B cell (primary cell): ENCODE measurements around the gene EEF1E1. TPM values are rescaled to one million over a fixed set of nuclear protein-coding genes. Genes with fewer than 3 reads are reported as not detected.

Experiments used
- ATAC-seq: fragments of 200-7000 bp; cut with Tn5 transposase; one replicate; pipeline ENCODE4 v1.10.0; 2021; ENCODE audit warnings: low read depth, mild to moderate bottlenecking, moderate number of reproducible peaks, moderate library complexity
- CTCF ChIA-PET: fragments of 350-600 bp; sonication (Branson Sonifier 250); formaldehyde crosslinking; loops from one replicate; lab custom pipeline; 2021; ENCODE audit warnings: antibody characterized with exemption, inconsistent platforms; lab: Charles Lee
- POLR2A ChIA-PET: fragments of 350-600 bp; sonication (Branson Sonifier 250); formaldehyde crosslinking; loops from one replicate; lab custom pipeline; 2021; ENCODE audit warnings: antibody characterized with exemption; lab: Charles Lee
- DNase-seq: peaks from one replicate; pipeline ENCODE4 v3.0.0; 2013
- H2AFZ ChIP-seq: 2 replicates; pipeline ENCODE4 v1.6.1; 2012; ENCODE audit warnings: mild to moderate bottlenecking, low read depth, low read length; ENCODE audit not compliant: insufficient read depth, poor library complexity, severe bottlenecking
- H3K27ac ChIP-seq, 2 donors: 1 replicate in 1 of 2; 2 replicates in 1 of 2; pipeline ENCODE4 v1.5.1; 2012 to 2013; ENCODE audit warnings: low read length in 2 of 2, mild to moderate bottlenecking in 2 of 2, moderate library complexity in 1 of 2
- H3K27me3 ChIP-seq, 4 experiments: fragments of 200-600 bp in 1 of 4; sonication (generic) in 1 of 4; replicated peaks in 1 of 4; 1 replicate in 2 of 4; 2 replicates in 2 of 4; pipeline versions ENCODE4 v1.6.1 to v1.7.0; 2013 to 2016; ENCODE audit warnings: low read length in 3 of 4, mild to moderate bottlenecking in 2 of 4, mixed read lengths in 1 of 4, moderate library complexity in 1 of 4; ENCODE audit not compliant: insufficient read depth in 4 of 4, control insufficient read depth in 3 of 4; ENCODE audit errors: control extremely low read depth in 1 of 4
- H3K36me3 ChIP-seq, 2 experiments: replicated peaks in 1 of 2; 1 replicate in 1 of 2; 2 replicates in 1 of 2; pipeline versions ENCODE4 v1.6.1 to v1.7.1; 2013; ENCODE audit warnings: low read length in 1 of 2; ENCODE audit not compliant: insufficient read depth in 2 of 2, control insufficient read depth in 1 of 2; ENCODE audit errors: control extremely low read depth in 1 of 2, extremely low read depth in 1 of 2
- H3K4me1 ChIP-seq, 2 donors: fragments of 200-600 bp in 1 of 2; sonication (generic) in 1 of 2; 1 replicate in 1 of 2; 2 replicates in 1 of 2; pipeline versions ENCODE4 v1.5.1 to v1.6.1; 2013 to 2017; ENCODE audit warnings: low read length in 2 of 2; ENCODE audit not compliant: control insufficient read depth in 2 of 2, insufficient read depth in 2 of 2
- H3K4me2 ChIP-seq: replicated peaks from 2 replicates; pipeline ENCODE3; 2012; ENCODE audit warnings: mild to moderate bottlenecking, low read depth, low read length; ENCODE audit not compliant: poor library complexity, severe bottlenecking
- H3K4me3 ChIP-seq, 5 experiments: fragments of 200-600 bp in 1 of 5; sonication (generic) in 1 of 5; 1 replicate in 3 of 5; 2 replicates in 2 of 5; pipeline versions ENCODE4 v1.5.1 to v1.7.0; 2011 to 2016; ENCODE audit warnings: low read length in 4 of 5, mild to moderate bottlenecking in 4 of 5, low read depth in 2 of 5, control low read depth in 1 of 5, moderate library complexity in 1 of 5; ENCODE audit not compliant: insufficient read depth in 1 of 5; ENCODE audit errors: control extremely low read depth in 1 of 5, extremely low read depth in 1 of 5
- H3K79me2 ChIP-seq: fragments of 200-600 bp; sonication (generic); one replicate; pipeline ENCODE4 v1.6.0; 2016; ENCODE audit warnings: low read length; ENCODE audit not compliant: control insufficient read depth, insufficient read depth
- H3K9ac ChIP-seq: fragments of 200-600 bp; sonication (generic); 2 replicates; pipeline ENCODE4 v1.6.1; 2017; ENCODE audit warnings: mild to moderate bottlenecking, low read length, moderate library complexity
- H3K9me3 ChIP-seq, 3 donors: one replicate each; pipeline versions ENCODE4 v1.6.1 to v1.7.1; 2013; ENCODE audit warnings: low read length in 2 of 3; ENCODE audit not compliant: control insufficient read depth in 2 of 3, insufficient read depth in 1 of 3; ENCODE audit errors: control extremely low read depth in 1 of 3
- H4K20me1 ChIP-seq: 2 replicates; pipeline ENCODE4 v1.6.0; 2012; ENCODE audit warnings: mild to moderate bottlenecking, low read length; ENCODE audit not compliant: insufficient read depth, control insufficient read depth, poor library complexity, severe bottlenecking
- H3K27ac Mint-ChIP-seq: one replicate; pipeline ENCODE4 v1.8.0; 2021; ENCODE audit warnings: mixed read lengths
- H3K27me3 Mint-ChIP-seq: one replicate; pipeline ENCODE4 v1.8.0; 2021; ENCODE audit warnings: mixed read lengths
- H3K4me1 Mint-ChIP-seq: one replicate; pipeline ENCODE4 v1.8.0; 2021; ENCODE audit warnings: mixed read lengths
- H3K4me3 Mint-ChIP-seq: one replicate; pipeline ENCODE4 v1.8.0; 2021; ENCODE audit warnings: mixed read lengths
- H3K9me3 Mint-ChIP-seq: one replicate; pipeline ENCODE4 v1.8.0; 2022; ENCODE audit warnings: mixed read lengths; ENCODE audit not compliant: insufficient read depth
- EZH2 ChIP-seq: IDR thresholded peaks from 2 replicates; pipeline ENCODE4 v1.6.1; 2012; ENCODE audit warnings: borderline replicate concordance, low read depth, mild to moderate bottlenecking, moderate library complexity, low read length; ENCODE audit not compliant: insufficient read depth, poor library complexity, severe bottlenecking
- WGBS: methylation state at CpG from one replicate; pipeline ENCODE4 v1.1.5; 2013; ENCODE audit warnings: missing lambda C conversion rate; ENCODE audit not compliant: insufficient coverage; 5-methylcytosine and 5-hydroxymethylcytosine counted together
- intact Hi-C: fragments of 100-400 bp; cut with micrococcal nuclease; formaldehyde crosslinking; loops from one replicate; pipeline ENCODE4 v1.10.0; 2022
- polyA plus RNA-seq: library from polyadenylated mRNA; depleted of rRNA; stranded (reverse); fragments of >200 nt; gene quantifications from 2 replicates; pipeline ENCODE4 v1.2.3, GENCODE V29; 2012
- total RNA-seq, 2 donors: library from RNA; stranded (reverse); fragments of 120-200 nt in 1 of 2; gene quantifications; 1 replicate in 1 of 2; 2 replicates in 1 of 2; pipeline versions ENCODE4 v1.2.3 to v1.2.4, GENCODE V29; 2013 to 2022
- TF ChIP-seq, protein P1 (sequence below): fragments of 200-600 bp; IDR thresholded peaks from one replicate; pipeline ENCODE4 v1.8.0; 2022; ENCODE audit warnings: antibody characterized with exemption, mild to moderate bottlenecking

EEF1E1 gene
- total and polyA plus RNA-seq, 2 donors (not counting 1 experiment from before 2014, with no cell fraction given): 20.1 to 23.1 TPM

DNA sequence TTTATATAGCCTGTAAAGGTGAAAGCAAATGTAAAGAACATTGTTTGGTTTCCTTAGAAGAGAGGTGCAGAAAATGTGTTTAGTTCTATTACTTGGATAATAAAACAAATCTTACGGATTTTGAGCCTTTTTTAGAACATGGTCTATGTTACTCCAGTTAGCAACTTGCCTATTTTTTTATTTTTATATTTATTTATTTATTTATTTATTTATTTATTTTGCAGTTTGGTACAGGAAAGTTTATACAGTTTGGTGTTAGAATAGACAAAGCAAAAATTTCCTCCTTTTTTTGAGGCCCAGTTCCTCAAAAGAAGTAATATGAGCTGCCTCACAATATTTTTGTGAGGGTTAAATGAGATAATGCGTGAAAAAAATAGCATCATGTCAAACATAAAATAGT is 41.6 kb upstream of the EEF1E1 start:
- H3K9me3 ChIP-seq: peaks cover 0 to 3% (median 0%) of the 10 kb centered on the region in 3 donors
- H3K9ac ChIP-seq: no peak overlapping the region
- no peaks in the 10 kb centered on the region for H3K79me2 ChIP-seq
- ATAC-seq (no peak), DNase-seq (no peak)
- H3K36me3 ChIP-seq: no peaks in the 10 kb centered on the region
- no peak overlapping the region for H3K27ac Mint-ChIP-seq
- WGBS: no CpG with 5 or more reads among the region's 2 CpGs
- H2AFZ ChIP-seq: no peak overlapping the region
- no peak overlapping the region for H3K4me3 ChIP-seq
- TF ChIP-seq, protein P1, sequence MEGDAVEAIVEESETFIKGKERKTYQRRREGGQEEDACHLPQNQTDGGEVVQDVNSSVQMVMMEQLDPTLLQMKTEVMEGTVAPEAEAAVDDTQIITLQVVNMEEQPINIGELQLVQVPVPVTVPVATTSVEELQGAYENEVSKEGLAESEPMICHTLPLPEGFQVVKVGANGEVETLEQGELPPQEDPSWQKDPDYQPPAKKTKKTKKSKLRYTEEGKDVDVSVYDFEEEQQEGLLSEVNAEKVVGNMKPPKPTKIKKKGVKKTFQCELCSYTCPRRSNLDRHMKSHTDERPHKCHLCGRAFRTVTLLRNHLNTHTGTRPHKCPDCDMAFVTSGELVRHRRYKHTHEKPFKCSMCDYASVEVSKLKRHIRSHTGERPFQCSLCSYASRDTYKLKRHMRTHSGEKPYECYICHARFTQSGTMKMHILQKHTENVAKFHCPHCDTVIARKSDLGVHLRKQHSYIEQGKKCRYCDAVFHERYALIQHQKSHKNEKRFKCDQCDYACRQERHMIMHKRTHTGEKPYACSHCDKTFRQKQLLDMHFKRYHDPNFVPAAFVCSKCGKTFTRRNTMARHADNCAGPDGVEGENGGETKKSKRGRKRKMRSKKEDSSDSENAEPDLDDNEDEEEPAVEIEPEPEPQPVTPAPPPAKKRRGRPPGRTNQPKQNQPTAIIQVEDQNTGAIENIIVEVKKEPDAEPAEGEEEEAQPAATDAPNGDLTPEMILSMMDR: no peak
- TF ChIP-seq EZH2: no peak
- CTCF ChIA-PET: no interaction called here
- no peaks in the 10 kb centered on the region for H3K4me1 Mint-ChIP-seq
- H3K27me3 Mint-ChIP-seq: peaks cover 18% of the 10 kb centered on the region
- H3K9me3 Mint-ChIP-seq: no peaks in the 10 kb centered on the region
- no peak overlapping the region for H3K27ac ChIP-seq
- intact Hi-C loops: no loop called here
- H3K4me1 ChIP-seq: no peaks in the 10 kb centered on the region
- POLR2A ChIA-PET: no interaction called here
- no peak overlapping the region for H3K4me2 ChIP-seq
- no peaks in the 10 kb centered on the region for H4K20me1 ChIP-seq
- no peak overlapping the region for H3K4me3 Mint-ChIP-seq
- peaks cover 0 to 3% (median under 1%) of the 10 kb centered on the region in 4 experiments for H3K27me3 ChIP-seq

DNA sequence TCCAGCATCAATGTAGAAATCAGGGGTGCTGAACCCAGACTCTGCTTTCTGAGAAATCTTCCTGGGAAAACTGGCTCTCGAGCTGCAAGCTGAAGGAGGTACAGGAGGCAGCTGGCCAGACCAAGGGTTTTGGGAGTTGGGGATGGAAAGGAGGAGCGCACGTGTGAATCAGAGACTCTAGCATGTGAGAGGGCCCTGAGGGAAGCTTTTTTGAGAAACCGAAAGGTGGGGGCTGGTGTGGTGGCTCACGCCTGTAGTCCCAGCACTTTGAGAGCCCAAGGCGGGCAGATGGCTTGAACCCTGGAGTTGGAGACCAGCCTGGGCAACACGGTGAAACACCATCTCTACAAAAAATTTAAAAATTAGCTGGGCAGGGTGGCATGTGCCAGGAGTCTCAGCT is 37.1 kb upstream of the EEF1E1 start:
- H3K79me2 ChIP-seq: no peaks in the 10 kb centered on the region
- H3K4me3 ChIP-seq: no peak overlapping the region
- H3K4me1 Mint-ChIP-seq: no peaks in the 10 kb centered on the region
- H3K27ac ChIP-seq: no peak overlapping the region
- DNase-seq: no peak
- no peak for ATAC-seq
- H3K36me3 ChIP-seq: no peaks in the 10 kb centered on the region
- peaks cover 0 to 6% (median 2%) of the 10 kb centered on the region in 4 experiments for H3K27me3 ChIP-seq
- no peaks in the 10 kb centered on the region for H3K9me3 ChIP-seq
- no peak overlapping the region for H3K27ac Mint-ChIP-seq
- no peak overlapping the region for H3K9ac ChIP-seq
- no peaks in the 10 kb centered on the region for H3K9me3 Mint-ChIP-seq
- no peak overlapping the region for H3K4me2 ChIP-seq
- intact Hi-C loops: no loop called here
- H3K4me3 Mint-ChIP-seq: no peak overlapping the region
- CTCF ChIA-PET: no interaction called here
- H4K20me1 ChIP-seq: no peaks in the 10 kb centered on the region
- peaks cover 27% of the 10 kb centered on the region for H3K27me3 Mint-ChIP-seq
- 97% methylated on average over 5 of the region's 7 CpGs for WGBS
- no peak for TF ChIP-seq EZH2
- TF ChIP-seq, protein P1: no peak
- POLR2A ChIA-PET: no interaction called here
- H3K4me1 ChIP-seq: no peaks in the 10 kb centered on the region
- H2AFZ ChIP-seq: no peak overlapping the region
